Kidney tubule cell (primary cell): ENCODE data around the gene REPIN1.
"Not testable (repeated sequence)": the region's sequence is repeated elsewhere in the genome, so short reads cannot be mapped to it uniquely, and the experiment has no call there.

ENCODE experiments used
- DNase-seq: peaks from one replicate; pipeline ENCODE4 v3.0.0-alpha.2; 2018; ENCODE audit warnings: low spot score

The REPIN1 gene

DNA sequence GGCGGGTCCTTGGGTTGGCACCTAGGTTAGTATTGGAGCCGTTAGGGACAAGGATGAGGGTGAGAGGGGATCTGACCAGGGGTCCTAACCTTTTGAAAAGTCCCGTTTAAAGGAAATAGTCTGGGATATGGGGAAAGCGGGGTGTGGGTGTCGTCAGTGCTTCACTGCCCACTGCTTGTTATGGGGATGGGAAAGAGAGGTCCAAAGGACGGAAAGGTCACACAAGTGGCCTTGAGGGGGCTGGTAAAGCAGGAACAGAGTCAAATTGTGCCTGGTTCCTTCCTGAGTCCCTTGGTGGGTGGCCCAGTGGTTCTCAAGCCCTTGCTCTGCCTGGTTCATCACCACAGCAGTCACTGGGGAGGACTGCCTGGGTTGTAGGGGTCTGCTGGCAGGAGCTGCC lies 7.9 kb downstream of the REPIN1 start:
- DNase-seq = no peak

DNA sequence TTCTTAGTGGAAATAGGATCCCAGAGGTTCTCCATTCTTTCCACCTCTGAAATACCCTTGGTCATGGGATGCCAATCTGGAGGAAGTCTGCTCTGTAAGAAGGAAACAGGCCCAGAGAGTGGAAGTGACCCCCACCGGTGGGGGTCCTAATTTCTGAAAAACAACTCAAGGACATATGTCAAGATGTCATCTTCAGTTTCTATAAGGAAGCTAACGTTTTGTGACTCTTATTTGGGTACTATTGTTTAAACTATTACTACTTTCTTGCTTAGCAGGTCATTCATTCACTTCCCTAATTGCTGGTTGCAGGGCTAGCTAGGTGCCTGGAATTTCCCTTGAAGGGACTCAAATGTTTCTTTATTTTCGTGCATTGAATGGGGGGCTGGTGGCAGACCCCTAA lies 8.6 kb downstream of the REPIN1 start:
- DNase-seq = no peak

DNA sequence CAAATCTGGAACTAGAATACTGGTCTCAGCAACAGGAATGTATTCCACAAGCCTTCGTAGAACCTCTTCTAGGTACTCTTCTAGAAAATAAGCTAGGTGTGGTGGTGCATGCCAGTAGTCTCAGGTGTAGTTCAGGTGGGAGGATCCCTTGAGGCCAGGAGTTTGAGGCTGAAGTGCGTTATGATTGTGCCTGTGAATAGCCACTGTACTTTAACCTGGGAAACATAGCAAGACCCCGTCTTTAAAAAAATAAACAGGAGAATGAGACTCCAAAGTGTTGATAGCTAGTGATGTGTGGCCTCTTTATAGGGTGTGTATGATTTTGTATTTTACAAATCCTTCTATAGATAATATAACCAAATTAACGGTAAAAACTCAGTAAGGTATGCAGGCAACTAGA lies 9.0 kb downstream of the REPIN1 start:
- peak; percentile 42 for DNase-seq

DNA sequence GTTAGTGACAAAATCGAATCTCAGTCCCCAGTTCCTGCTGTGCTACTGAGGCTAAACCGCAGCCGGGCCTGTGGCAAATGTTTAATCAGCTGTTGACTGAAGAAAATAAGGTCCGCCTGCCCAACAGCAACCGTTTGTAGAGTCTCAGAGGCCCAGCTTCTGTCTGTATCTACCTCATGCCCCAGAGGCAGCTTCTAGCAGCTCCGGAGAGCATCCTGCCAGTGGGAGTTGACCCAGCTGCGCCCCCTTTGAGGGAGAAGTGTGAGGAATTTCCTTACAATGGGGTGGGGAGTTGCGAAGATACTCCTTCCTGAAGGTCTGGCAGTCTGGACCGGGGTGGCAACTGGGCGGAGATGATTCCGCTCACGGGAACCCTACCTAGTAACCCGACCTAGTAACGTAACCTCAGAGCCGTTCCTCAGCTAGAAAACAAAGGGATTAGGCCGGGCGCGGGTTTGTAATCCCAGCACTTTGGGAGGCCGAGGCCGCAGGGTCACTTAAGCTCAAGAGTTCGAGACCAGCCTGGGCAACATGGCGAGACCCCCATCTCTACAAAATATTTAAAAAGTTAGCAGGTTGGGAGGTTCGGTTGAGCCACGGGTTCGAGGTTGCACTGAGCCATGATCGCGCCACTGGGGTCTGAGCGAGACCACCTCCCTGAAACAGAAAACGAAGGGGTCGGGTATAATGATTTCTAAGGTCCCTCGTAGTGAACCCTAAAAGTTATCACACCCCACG lies 9.7 kb downstream of the REPIN1 start:
- DNase-seq = peak; percentile 89

DNA sequence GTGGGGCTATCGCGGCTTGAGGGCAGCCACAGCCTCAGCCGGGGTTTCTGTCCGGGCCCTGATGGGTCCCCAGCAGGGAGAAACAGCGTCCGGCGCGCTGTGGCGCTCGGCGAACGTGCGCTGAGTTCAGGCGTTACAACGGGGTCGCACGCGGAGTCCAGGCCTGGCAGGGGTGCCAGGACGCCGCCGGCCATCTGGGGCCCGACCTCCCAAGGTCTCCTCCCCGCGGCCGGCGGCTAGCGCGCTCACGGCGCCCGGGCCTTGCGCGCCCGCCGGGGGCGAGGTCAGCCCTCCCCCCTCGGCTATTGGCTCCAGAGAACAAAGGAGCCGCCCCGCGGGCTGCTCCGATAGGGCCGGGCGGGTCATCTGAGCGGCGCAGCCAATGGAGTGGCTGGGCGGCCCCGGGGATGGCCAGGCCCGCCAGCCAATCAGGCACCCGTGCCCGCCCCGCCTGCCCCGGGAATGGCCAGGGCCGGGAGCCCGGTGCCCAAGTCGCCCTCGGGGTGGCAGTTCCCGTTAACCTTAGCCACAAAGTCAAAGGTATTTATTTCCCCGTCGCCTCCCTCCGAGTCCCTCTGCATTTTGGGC lies 10.3 kb downstream of the REPIN1 start, which contains the start of gene ZNF775:
Gene ZNF775 (plus strand): TSS at position 478 of the 588 bp plus-strand sequence. CDS start 9,141 bp downstream, outside the sequence.
- peak; percentile 98 for DNase-seq

DNA sequence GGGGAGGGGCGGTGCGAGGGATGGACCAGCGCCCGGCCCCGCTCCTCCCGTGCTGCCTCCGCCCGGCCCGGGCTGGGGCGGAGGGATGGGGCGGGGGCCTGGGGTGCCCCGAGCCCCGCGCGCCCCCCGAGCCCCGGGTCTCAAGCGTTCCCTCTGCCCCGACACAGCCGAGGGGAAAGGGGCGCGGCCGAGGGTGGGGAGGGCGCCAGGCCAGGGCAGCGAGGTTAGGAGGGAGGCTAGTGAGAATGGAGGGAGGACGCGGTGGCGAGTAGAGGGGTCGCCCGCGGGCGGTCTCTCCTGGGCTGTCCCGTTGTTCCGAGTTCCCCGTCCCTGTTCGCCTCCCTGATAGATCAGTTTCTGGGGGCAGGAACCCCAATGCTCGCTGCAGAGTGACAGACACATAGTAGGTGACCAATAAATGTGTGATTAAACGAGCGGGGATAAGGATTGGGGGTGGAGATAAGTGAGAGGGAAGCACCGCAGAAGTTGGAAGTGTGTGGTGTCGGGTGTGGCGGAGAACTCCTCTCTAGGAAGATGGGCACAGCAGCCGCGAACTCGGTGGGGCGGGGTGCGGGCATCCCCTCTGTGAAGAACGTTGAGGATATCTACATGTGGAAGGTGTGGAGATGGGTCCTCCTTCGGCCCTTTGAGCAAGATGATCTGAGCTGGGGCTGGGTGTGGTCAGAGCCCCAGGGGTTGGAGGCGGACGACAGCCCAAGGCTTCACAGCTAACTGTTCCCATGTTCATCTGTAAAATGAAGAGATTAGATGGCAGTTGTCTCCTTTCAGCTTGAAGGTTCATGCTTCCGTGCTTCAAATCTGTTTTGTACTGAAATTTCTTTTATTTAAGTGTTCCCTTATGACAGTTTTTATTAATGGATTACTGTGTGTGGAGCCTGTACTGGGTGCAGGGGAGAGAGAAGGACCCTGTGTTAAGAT lies 11.1 kb downstream of the REPIN1 start:
- DNase-seq = peak; percentile 28

DNA sequence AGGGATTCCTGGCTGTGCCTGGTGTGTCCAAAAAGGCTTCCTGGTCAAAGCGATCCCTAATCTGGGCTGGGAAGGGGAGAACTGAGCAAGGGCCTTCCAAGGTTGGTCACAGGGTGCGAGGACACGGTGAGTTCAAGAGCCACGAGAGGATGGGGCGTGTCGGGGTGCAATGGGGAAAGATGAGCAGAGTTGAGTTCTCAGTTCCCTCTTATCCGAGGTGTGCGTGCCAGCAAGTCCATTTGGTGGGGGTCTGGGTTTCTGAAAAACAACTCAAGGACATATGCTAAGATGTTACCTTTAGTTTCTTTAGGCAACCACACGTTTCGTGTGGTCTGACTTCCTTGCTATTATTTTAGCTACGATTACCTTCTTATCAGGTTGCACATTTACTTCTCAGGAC lies 11.8 kb downstream of the REPIN1 start:
- no peak for DNase-seq

DNA sequence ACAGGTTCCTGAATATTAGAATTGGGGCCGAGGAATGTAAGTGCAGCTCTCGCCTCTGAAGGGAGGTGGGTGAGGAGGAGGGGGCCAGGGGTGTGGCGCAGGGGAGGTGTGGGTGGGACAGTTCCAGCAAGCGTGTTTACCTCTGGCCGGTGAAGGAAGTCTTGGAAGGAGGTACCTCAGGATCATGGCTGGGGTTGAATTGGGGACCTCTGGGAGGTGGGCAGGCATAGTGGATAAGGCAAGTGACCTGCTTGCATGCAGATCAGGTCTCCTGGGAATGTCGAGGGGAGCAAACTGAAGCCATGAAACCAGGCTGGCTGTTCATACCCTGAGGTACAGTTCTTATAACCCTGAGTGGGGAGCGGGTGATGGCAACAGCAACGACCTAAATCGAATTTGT lies 12.5 kb downstream of the REPIN1 start:
- DNase-seq = no peak

DNA sequence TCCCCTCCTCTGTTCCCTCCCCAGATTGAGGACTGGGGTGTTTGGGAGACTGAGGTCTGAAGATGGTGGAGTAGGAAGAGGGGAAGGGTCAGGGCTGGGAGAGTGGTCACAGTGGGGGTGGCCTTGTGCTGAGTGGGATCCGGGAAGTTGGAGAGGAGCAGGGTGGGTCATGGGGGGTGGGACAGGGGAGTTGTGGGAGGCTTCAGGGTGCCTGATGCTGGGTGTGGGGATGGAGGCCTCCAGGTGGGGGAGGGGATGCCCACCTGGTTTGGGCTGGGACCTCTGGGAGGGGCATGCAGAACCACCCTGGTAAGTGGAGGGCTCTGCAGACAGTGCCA lies 13.1 kb downstream of the REPIN1 start:
- no peak for DNase-seq

DNA sequence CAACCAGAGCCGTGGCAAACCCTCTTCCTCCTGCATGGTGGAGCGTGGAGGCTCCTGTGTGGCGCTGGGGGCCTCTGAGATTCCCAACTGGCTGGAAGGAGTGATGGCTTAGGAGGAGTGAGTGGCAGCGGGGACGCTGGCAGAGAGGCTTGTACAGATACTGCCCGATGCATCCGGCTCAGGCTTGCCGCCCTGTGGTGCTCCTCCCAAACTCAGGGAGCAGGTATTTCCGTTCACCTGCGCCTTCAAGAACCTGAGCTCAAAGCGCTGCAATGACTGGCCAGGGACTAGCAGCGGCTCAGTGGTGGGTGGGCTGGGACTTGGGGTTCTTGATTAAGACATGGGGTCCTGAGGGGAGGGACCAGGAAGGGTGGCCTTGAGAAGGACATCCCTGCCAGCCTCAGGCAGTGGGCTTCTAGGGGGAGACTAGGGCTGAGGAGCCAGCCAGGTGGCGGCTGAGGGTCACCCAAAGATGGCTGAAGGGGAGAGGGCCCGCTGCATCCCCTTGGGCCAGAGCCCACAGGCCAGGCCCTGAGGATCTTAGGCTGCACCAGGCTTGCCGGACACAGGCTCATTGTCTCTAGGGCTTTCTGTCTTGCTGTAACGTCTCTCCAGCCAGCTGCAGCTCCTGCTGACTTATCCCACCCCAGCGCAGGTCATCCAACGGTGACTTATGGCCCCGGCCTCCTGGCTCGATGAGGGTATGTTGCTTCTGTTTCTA lies 13.7 kb downstream of the REPIN1 start:
- no peak for DNase-seq

DNA sequence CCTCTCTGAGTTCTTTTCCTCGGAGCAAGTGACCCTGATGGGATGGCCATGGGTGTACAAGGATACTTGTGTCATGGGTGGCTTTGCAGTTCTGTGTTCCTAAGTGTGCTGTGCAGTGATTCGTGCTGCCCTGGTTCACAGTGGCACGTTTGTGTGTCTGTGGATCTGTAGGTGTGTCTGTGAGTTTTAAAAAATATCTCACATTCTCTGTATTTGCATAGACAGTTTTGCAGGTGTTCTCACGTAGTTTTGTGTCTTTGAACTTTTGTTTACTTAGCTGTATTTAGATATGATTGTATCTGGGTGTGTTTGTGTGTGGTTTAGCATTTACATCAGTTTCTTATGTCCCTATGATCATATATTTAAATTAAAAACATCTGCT lies 14.2 kb downstream of the REPIN1 start:
- no peak for DNase-seq

DNA sequence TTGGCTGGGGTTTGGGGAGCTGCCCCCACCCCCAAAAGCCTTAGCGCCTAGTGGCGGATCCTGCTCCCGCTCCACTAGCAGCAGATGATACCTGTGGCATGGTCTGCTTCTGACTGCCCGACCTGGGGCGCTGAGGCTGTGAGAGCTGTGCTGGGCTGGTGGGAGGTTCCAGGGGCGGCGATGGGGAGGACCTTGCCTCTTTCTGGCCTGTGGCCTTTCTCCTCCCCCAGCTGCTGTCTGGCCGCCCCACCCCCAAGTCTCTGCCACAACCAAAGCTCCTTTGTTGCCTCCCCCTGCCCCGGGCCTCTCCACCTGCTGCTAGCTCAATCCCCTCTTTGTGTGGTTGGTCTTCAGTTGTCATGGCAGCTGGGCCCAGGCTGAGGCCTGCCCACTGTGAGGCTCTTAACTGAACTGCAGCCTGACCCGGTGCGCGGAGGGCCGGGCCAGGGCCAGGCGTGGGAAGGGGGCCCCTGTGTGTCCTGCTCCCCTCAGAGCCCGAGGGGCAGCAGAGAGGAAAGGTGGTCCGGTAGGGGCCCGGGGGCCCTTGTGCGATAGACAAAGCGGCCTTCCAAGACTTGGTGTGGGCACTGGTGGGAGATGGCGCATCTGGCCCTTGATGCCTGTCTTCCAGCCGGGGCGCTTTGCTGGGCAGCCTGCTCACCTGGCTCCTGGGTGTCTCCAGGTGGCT lies 15.2 kb downstream of the REPIN1 start:
- DNase-seq = no peak

DNA sequence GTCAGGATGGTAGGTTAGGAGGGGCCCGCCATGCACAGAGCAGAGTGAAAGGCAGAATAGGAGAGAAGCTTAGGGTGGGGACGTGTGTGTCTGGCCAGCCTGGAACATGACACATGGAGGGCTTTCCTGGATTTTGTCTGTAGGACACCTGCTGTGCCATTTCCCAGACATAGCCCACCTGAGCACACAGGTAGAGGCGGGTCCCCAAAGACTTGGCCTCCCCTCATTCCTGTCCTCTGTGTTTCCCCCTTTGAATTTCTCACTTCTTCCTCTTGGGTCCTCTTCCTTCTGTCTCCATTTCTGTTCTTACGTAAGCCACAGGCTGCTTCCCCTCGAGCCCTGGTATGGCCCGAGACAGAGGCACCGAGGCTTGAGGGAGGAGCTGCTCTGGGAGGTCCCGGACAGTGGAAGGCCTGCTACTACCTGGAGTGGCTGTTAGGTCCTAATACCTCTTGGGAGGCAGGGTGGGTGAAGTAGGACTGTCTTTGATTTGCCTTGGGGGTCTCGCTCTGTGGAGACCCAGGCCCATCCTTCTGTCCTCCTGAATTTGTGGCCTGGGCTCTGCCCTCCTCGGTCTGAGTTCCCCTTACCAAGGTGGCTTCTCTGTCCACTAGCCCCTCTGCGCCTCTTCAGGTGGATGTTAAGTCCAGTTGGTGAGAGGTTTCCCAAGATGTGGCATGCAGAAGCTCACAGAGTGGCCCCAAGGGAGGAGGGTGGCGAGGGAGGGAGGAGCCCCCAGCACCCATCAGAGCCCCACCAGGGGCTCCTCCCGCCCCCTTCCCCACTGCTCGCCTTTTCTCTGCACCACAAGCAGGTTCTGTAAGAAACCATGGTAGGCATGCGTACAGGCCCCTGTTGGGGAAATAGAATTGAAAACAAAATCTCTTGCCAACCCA lies 16.0 kb downstream of the REPIN1 start:
- DNase-seq = no peak

DNA sequence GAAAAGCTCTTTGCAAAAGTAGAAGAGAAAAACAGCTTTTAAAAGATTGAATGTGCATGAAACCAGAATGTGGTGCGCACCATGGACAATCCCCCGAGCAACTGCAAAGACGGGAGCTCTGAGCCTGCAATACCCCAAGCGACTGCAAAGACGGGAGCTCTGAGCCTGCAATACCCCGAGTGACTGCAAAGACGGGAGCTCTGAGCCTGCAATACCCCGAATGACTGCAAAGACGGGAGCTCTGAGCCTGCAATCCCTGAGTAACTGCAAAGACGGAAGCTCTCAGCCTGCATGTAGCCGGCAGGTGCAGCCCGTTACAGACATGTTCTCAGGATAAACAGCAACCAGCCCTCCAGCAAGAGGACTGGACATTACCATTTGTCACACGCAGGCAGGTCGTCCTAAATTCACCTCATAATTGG lies 16.7 kb downstream of the REPIN1 start:
- DNase-seq = no peak

DNA sequence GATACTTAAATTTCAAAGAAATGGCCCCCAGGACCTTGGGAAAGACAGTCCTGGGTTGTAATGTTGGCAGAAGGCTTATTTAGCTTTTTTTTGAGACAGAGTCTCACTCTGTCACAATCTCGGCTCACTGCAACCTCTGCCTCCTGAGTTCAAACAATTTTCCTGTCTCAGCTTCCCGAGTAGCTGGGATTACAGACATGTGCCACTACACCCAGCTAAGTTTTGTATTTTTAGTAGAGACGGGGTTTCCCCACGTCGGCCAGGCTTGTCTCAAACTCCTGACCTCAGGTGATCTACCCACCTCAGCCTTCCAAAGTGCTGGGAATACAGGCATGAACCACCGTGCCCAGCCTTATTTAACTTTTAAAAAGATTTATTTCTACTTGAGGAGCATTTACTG lies 17.3 kb downstream of the REPIN1 start:
- not testable (repeated sequence) for DNase-seq

DNA sequence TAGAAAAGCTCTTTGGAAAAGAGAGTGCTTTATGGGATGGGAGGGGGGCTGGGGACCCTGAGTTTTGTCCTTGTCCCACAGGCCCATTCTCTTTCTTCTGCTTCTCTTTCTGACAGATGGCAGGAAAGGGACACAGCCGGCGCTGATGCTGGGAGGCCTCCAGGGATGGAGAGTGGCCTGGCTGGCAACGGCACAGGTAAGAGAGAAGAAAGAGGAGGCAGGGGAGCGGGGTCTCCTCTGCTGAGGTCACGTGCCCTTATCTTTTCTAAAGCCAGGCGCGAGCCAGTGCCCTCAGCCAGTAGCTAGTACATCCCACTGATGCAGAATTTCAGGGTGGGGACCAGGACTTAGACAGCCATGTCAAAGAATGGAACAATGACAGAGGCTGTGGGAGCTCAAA lies 19.7 kb downstream of the REPIN1 start:
- DNase-seq = no peak

DNA sequence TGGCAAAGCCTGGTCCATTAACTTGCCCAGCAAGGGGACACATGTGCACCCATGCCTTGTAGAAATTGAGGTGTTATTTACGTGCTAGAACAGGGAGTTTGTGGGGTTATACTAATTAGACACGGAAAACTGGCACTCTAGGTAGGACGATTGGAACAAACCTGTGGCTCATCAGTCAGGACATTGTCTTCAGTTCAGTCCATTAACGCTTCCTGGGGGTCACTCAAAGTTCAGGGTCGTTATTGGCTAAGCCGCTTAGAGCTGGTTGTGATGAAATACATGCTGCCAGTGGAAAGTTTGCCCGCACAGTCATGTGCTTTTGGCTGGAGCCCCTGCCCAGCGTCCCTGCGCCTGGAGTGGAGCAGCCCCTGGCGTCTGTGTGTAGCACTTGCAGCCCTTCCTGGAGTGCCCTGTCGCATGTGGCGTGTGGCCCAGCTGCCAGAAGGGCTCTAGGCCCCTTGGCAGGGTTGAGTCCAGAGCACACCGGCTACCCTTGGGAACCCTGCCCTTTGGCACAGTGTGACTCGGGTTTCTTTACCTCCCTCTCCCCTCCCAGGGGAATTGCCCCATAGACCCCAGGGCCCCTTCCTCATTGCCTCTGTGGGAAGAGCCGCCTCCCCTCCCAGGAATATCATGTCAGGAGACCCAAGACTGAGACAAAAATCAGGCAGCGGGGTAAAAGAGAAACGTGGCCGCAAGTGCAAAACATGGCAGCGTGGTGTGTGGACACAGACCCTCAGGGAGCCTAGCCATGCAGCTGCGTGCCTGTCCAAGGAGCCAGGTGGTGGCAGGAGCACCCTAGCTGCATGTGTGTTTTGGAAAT lies 20.3 kb downstream of the REPIN1 start:
- DNase-seq = peak; percentile 60

DNA sequence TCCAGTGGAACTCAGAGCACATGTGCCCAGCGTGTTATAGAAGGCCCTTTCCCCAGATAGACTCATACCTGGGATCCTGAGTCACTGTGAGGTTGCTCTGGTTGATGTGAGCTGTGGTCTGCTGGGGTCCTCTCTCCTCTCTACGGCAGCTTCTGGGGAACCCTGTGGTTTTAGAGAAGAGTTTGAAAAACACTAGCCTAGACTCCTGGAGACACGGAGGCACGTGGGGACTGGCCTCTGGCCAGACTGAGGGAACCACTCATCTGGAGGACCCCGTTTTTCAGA lies 20.9 kb downstream of the REPIN1 start:
- DNase-seq = no peak

DNA sequence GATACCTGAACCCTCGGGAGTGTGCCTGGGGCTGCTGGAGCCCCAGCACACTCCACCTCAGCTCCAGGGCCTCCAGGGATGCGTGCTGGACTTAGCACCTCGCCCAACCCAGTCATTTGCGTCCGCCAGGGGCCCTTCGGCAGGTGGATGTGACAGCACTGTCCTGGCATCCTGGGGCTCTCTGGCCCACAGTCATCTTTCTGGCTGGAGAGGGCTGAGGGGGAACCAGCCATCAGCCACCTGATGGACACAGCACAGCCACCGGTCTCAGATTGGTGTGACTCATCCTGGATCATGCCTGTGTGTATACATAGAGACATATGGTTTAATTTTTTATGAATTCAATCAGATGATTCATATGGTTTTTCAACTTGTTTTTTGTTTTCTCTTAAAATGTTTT lies 21.6 kb downstream of the REPIN1 start:
- no peak for DNase-seq

DNA sequence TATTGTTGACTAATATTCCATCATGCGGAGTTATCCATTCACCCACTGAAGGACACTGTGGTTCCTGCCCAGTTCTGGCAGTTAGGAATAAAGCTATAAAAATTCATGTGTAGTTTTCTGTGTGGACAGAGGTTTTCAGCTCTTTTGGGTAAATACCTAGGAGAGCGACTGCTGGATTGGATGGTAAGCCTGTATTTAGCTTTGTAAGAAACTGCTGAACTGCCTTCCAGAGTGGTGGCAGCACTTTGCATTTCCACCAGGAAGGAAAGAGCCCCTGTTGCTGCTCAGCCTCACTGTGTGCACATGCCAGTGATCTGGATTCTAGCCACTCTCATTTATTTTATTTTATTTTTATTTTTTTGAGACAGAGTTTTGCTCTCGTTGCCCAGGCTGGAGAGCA lies 24.7 kb downstream of the REPIN1 start:
- DNase-seq = no peak
